Measurements from ENCODE around the gene LYPD8.

Gene LYPD8

GRCh38 chr1:248696261-248696660 lies 59.3 kb downstream of the LYPD8 start:
- peak in 1 of 5 donors; percentile 9 for DNase-seq

DNA sequence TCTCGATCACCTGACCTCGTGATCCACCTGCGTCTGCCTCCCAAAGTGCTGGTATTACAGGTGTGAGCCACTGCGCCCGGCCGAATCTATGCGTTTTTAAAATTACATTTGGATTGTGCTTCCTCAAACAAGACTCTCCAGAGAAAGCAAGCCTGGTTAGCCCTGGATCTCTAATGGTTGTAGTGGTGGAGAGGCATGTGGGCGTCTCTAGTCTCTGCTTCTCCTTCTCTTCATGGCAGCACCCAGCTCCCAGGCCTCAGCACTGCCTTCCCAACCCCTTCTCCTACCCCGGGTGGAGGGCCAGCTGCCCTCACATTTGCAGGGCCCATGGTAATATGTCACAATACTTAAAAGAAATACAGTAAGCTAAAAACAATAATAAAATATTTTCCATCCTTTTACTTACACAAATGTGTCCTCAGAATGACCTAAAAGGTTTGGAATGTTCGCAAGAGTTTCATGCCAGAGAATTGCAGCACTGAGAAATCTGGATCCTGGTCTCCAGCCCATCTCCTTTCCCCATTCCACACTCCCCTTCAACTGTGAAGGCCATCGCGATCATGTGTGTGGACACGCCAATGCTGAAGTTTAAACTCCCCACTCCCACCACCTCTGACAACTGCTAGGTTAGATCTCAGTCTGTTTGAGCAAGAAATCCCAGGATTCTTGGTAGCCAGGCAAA lies 60.0 kb downstream of the LYPD8 start:
- no peak for DNase-seq

DNA sequence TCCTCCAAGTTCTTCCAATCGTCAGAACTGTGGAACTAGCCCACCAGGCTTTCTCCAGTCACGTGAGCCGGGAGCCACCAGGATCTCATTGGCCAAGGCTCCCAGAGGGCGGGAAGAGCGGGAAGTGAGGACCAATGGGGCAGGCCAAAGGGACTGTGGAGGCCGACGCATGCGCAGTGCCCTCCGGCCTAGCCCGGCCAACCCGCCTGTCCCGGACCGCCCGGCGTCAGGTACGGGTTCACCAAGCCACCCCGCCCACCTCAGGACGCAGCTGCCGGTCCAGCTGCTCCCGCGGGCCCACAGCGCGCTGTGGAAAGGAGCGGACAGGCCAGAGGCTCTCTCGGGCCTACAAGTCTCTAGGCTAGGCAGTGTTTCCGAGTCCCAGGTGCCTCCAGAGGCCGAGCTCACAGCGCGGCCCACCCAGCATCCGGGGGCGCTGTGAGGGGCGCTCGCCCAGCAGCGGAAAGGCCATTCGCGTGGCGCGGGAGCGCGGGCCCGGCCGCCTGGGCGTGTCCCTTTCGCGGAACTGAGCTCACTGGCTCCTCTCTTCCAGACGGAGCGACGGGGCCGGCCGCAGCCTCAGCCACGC lies 63.9 kb downstream of the LYPD8 start:
- DNase-seq: no peak

All from T-helper 1 cell (primary cell).